ENCODE measurements around the gene SCFD2.
"Not testable (repeated sequence)": the region's sequence is repeated elsewhere in the genome, so short reads cannot be mapped to it uniquely, and the experiment has no call there.

DNA sequence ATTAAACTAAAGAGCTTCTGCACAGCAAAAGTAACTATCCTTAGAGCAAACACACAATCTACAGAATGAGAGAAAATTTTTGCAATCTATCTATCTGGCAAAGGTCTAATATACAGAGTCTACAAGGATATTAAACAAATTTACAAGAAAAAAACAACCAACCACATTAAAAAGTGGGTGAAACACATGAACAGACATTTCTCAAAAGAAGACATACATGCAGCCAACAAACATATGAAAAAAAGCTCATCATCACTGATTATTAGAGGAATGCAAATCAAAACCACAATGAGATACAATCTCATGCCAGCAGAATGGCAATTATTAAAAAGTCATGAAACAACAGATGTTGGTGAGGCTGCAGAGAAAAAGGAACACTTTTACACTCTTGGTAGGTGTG, 73.7 kb downstream of the SCFD2 start:
- TF ChIP-seq, protein P1, sequence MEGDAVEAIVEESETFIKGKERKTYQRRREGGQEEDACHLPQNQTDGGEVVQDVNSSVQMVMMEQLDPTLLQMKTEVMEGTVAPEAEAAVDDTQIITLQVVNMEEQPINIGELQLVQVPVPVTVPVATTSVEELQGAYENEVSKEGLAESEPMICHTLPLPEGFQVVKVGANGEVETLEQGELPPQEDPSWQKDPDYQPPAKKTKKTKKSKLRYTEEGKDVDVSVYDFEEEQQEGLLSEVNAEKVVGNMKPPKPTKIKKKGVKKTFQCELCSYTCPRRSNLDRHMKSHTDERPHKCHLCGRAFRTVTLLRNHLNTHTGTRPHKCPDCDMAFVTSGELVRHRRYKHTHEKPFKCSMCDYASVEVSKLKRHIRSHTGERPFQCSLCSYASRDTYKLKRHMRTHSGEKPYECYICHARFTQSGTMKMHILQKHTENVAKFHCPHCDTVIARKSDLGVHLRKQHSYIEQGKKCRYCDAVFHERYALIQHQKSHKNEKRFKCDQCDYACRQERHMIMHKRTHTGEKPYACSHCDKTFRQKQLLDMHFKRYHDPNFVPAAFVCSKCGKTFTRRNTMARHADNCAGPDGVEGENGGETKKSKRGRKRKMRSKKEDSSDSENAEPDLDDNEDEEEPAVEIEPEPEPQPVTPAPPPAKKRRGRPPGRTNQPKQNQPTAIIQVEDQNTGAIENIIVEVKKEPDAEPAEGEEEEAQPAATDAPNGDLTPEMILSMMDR (IDR thresholded peaks at IDR 0.05) = not testable (repeated sequence)
- not testable (repeated sequence) for TF ChIP-seq POLR2A (IDR thresholded peaks at IDR 0.05)
